Hematopoietic multipotent progenitor cell treated with erythropoietin and hydrocortisone succinate and interleukin-3 and kit ligand, for 6 days (in vitro differentiated cells): ENCODE results near the gene FAT1.
A peak's percentile ranks its signal among the peaks of the same experiment; 100 is the strongest.
"Not testable (repeated sequence)": the region's sequence is repeated elsewhere in the genome, so short reads cannot be mapped to it uniquely, and the experiment has no call there.

Experiments
- DNase-seq: peaks from one replicate; pipeline ENCODE4 v3.0.0-alpha.2; 2015

Gene FAT1

GRCh38 chr4:186695392-186695791, 28.3 kb downstream of the FAT1 start:
- DNase-seq: no peak

GRCh38 chr4:186693894-186694293, 29.8 kb downstream of the FAT1 start:
- DNase-seq: no peak

GRCh38 chr4:186693159-186693815, 30.4 kb downstream of the FAT1 start:
- DNase-seq: no peak

GRCh38 chr4:186691396-186691795, 32.3 kb downstream of the FAT1 start:
- DNase-seq: no peak

GRCh38 chr4:186689476-186689875, 34.2 kb downstream of the FAT1 start:
- DNase-seq: no peak

- DNase-seq: no peak
Observed at GRCh38 chr4:186688150-186688943, 35.3 kb downstream of the FAT1 start.

GRCh38 chr4:186687265-186687664, 36.4 kb downstream of the FAT1 start:
- no peak for DNase-seq

- no peak for DNase-seq
Observed at GRCh38 chr4:186685767-186686183, 37.9 kb downstream of the FAT1 start.

GRCh38 chr4:186684889-186685309, 38.8 kb downstream of the FAT1 start:
- no peak for DNase-seq

GRCh38 chr4:186684220-186684619, 39.4 kb downstream of the FAT1 start:
- DNase-seq: no peak

GRCh38 chr4:186680641-186681040, 43.0 kb downstream of the FAT1 start:
- DNase-seq: no peak

- DNase-seq: no peak
Observed at GRCh38 chr4:186676531-186677161, 47.0 kb downstream of the FAT1 start.

- DNase-seq: no peak
Observed at GRCh38 chr4:186669735-186670134, 53.9 kb downstream of the FAT1 start.

- peak; percentile 8 for DNase-seq
Observed at GRCh38 chr4:186669159-186669731, 54.4 kb downstream of the FAT1 start.

- DNase-seq: no peak
Observed at GRCh38 chr4:186666750-186667149, 56.9 kb downstream of the FAT1 start.

- DNase-seq: no peak
Observed at GRCh38 chr4:186666252-186666651, 57.4 kb downstream of the FAT1 start.

GRCh38 chr4:186660403-186660802, 63.3 kb downstream of the FAT1 start:
- DNase-seq: no peak

GRCh38 chr4:186659935-186660334, 63.7 kb downstream of the FAT1 start:
- no peak for DNase-seq

- not testable (repeated sequence) for DNase-seq
Observed at GRCh38 chr4:186659456-186659855, 64.2 kb downstream of the FAT1 start.

GRCh38 chr4:186658657-186659056, 65.0 kb downstream of the FAT1 start:
- DNase-seq: no peak

GRCh38 chr4:186657764-186658163, 65.9 kb downstream of the FAT1 start:
- DNase-seq: no peak

- DNase-seq: no peak
Observed at GRCh38 chr4:186653969-186654368, 69.7 kb downstream of the FAT1 start.

GRCh38 chr4:186651624-186652023, 72.0 kb downstream of the FAT1 start:
- DNase-seq: no peak

GRCh38 chr4:186651181-186651603, 72.5 kb downstream of the FAT1 start:
- no peak for DNase-seq
